ENCODE results near the gene ADNP. TPM values are rescaled to one million over a fixed set of nuclear protein-coding genes. Genes with fewer than 3 reads are reported as not detected.

Gene ADNP
- polyA plus RNA-seq, 1 experiment = 10.6 TPM

- Histone ChIP-seq H3K4me3 (ENCODE audit: low read depth, low read length) (no peak overlapping the region), H3K27me3 (ENCODE audit: control insufficient read depth, insufficient read depth, low read length) (no peaks in the 10 kb centered on the region), H3K36me3 (ENCODE audit: control insufficient read depth, insufficient read depth, low read length) (no peaks in the 10 kb centered on the region; the same call in 1 of the 2 replicates)
- TF ChIP-seq, protein P1, sequence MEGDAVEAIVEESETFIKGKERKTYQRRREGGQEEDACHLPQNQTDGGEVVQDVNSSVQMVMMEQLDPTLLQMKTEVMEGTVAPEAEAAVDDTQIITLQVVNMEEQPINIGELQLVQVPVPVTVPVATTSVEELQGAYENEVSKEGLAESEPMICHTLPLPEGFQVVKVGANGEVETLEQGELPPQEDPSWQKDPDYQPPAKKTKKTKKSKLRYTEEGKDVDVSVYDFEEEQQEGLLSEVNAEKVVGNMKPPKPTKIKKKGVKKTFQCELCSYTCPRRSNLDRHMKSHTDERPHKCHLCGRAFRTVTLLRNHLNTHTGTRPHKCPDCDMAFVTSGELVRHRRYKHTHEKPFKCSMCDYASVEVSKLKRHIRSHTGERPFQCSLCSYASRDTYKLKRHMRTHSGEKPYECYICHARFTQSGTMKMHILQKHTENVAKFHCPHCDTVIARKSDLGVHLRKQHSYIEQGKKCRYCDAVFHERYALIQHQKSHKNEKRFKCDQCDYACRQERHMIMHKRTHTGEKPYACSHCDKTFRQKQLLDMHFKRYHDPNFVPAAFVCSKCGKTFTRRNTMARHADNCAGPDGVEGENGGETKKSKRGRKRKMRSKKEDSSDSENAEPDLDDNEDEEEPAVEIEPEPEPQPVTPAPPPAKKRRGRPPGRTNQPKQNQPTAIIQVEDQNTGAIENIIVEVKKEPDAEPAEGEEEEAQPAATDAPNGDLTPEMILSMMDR (IDR thresholded peaks at IDR 0.05; ENCODE audit: insufficient read depth, low read depth, low read length) = no peak
- no peak for DNase-seq (ENCODE audit: low read depth)
- POLR2A ChIA-PET = no interaction called here
- CTCF ChIA-PET = no interaction called here
These were observed 76.6 kb downstream of the ADNP start for GRCh38 chr20:50854506-50855249.

DNA sequence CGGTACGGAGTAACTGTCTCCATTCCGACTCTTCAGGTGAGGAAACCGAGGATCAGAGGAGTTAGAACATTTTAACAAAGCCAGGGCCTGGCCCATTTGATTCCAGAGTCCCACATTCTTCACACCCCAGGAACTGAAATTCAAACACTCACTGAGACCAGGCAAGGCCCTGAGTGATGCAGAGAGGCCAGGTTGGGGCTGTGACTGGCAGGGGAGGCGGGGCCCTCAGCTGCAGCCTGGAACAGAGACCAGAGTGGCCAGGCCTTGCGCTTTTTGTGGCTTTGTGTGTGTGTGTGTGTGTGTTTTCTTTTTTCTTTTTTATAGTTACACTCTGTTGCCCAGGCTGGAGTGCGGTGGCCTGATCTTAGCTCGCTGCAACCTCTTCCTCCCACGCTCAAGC, 79.2 kb downstream of the ADNP start:
- TF ChIP-seq, protein P1 (IDR thresholded peaks at IDR 0.05; ENCODE audit: insufficient read depth, low read depth, low read length) = no peak
- H3K36me3 ChIP-seq (ENCODE audit: control insufficient read depth, insufficient read depth, low read length) = no peaks in the 10 kb centered on the region; the same call in 1 of the 2 replicates
- ChIA-PET CTCF (no interaction called here), POLR2A (no interaction called here)
- H3K27me3 ChIP-seq (ENCODE audit: control insufficient read depth, insufficient read depth, low read length) = no peaks in the 10 kb centered on the region
- H3K4me3 ChIP-seq (ENCODE audit: low read depth, low read length) = no peak overlapping the region
- DNase-seq (ENCODE audit: low read depth) = no peak

DNA sequence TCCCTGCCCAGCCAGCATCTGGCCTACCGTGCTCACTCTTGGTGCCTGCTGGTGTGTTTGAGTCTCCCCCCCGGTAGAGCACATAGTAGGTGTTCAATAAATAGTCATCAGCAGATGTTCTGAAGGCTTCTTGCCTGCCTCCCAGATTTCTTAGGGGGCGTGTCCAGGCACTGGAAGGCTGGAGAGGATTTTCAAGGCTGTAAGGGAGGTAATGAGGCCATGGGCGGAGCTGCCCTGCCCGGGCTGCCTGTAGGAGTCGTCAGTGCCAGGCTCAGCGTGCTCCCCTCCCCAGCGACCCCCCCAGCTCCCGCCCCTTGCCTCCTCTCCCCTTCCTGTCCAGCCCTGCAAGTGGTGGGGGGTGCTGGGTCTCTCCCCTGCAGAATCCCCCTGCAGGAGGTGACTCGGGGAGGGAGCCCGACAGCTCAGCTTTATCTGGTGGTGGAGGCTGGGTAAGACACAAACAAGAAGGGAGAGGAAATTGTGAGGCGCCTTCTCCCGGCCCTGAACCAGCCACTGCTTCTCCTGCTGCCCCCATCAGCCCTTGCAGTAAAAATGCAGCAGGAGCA, 80.4 kb downstream of the ADNP start:
- ChIA-PET CTCF (interaction anchor here (1.4 kb wide), 1 partner anchor 57 kb away, joined by 3 read pairs; no protein-coding TSS in a partner anchor), POLR2A (no interaction called here)
- no peak for DNase-seq (ENCODE audit: low read depth)
- TF ChIP-seq, protein P1 (IDR thresholded peaks at IDR 0.05; ENCODE audit: insufficient read depth, low read depth, low read length) = no peak
- H3K36me3 ChIP-seq (ENCODE audit: control insufficient read depth, insufficient read depth, low read length) = no peaks in the 10 kb centered on the region; the same call in 1 of the 2 replicates
- H3K27me3 ChIP-seq (ENCODE audit: control insufficient read depth, insufficient read depth, low read length) = no peaks in the 10 kb centered on the region
- no peak overlapping the region for H3K4me3 ChIP-seq (ENCODE audit: low read depth, low read length)

- POLR2A ChIA-PET = no interaction called here
- DNase-seq (ENCODE audit: low read depth) = no peak
- CTCF ChIA-PET = interaction anchor here (1.4 to 1.6 kb wide), 2 partner anchors 9 to 55 kb away, joined by 3 to 6 read pairs; no protein-coding TSS in a partner anchor
- Histone ChIP-seq H3K36me3 (ENCODE audit: control insufficient read depth, insufficient read depth, low read length) (no peaks in the 10 kb centered on the region; the same call in 1 of the 2 replicates), H3K27me3 (ENCODE audit: control insufficient read depth, insufficient read depth, low read length) (no peaks in the 10 kb centered on the region), H3K4me3 (ENCODE audit: low read depth, low read length) (no peak overlapping the region)
- TF ChIP-seq, protein P1 (IDR thresholded peaks at IDR 0.05; ENCODE audit: insufficient read depth, low read depth, low read length) = no peak
These were observed 82.2 kb downstream of the ADNP start for GRCh38 chr20:50848846-50849673.

DNA sequence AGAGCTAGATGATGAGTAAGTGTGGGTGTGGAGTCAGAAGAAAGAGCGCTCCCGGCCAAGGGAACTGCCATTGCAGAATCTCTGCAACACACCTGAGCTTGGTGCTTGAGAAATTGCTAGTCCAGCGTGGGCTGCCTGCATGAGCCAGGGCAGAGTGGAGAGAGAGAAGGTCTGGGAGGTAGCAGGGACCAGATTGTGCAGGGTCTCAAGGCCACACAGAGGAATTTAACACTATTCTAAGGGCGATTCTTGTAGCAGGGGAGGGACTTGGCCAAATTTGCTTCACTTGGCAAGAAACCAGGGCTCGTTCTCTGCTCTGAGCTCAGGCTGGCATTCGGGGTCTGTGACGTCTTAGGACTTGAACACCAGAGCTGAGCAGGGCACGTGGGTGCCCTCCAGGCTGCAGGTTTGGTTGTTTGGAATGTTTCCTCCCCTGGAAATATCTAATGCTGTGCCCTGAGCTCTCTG, 82.9 kb downstream of the ADNP start:
- TF ChIP-seq, protein P1 (IDR thresholded peaks at IDR 0.05; ENCODE audit: insufficient read depth, low read depth, low read length) = no peak
- POLR2A ChIA-PET = no interaction called here
- H3K36me3 ChIP-seq (ENCODE audit: control insufficient read depth, insufficient read depth, low read length) = no peaks in the 10 kb centered on the region; the same call in 1 of the 2 replicates
- no peaks in the 10 kb centered on the region for H3K27me3 ChIP-seq (ENCODE audit: control insufficient read depth, insufficient read depth, low read length)
- no peak overlapping the region for H3K4me3 ChIP-seq (ENCODE audit: low read depth, low read length)
- no peak for DNase-seq (ENCODE audit: low read depth)
- CTCF ChIA-PET = interaction anchor here (1.6 kb wide), 1 partner anchor 10 kb away, joined by 6 read pairs; no protein-coding TSS in a partner anchor

Data from BJ (cell line).